Caco-2 (cell line): ENCODE measurements around the gene ERC2. TPM values are rescaled to one million over a fixed set of nuclear protein-coding genes. Genes with fewer than 3 reads are reported as not detected.

Experiments used
- BruUV-seq: library from RNA; stranded (reverse); fragments of 400-500 nt; replicated peaks from 2 replicates; lab custom pipeline; 2021; lab: Mats Ljungman, UMichigan
- CTCF ChIA-PET: fragments of 300-600 bp; sonication (Branson Sonifier 250); formaldehyde crosslinking; loops from one replicate; lab custom pipeline; 2022; ENCODE audit warnings: antibody characterized with exemption; lab: Charles Lee
- POLR2A ChIA-PET: fragments of 300-600 bp; sonication (Branson Sonifier 250); formaldehyde crosslinking; loops from one replicate; lab custom pipeline; 2022; ENCODE audit warnings: antibody characterized with exemption; lab: Charles Lee
- DNase-seq, 2 experiments: peaks; one replicate each; pipeline versions ENCODE4 v3.0.0 to v3.0.0-alpha.2; 2020 to 2022
- H3K27me3 ChIP-seq: replicated peaks from 2 replicates; pipeline ENCODE4 v1.6.0; 2011; ENCODE audit warnings: low read length; ENCODE audit not compliant: control insufficient read depth, insufficient read depth
- H3K36me3 ChIP-seq: 2 replicates; pipeline ENCODE4 v1.5.1; 2011; ENCODE audit warnings: low read length; ENCODE audit not compliant: control insufficient read depth, insufficient read depth
- H3K4me1 ChIP-seq: fragments of 250-450 bp; sonication (Bioruptor Pico); 2 replicates; pipeline ENCODE4 v1.5.1; 2020; ENCODE audit warnings: mild to moderate bottlenecking
- H3K4me3 ChIP-seq: 2 replicates; pipeline ENCODE4 v1.5.1; 2011; ENCODE audit warnings: low read depth, mild to moderate bottlenecking, control low read depth, low read length
- H3K9me3 ChIP-seq: fragments of 250-450 bp; sonication (Bioruptor Pico); 2 replicates; pipeline ENCODE4 v1.5.1; 2020; ENCODE audit warnings: mild to moderate bottlenecking, moderate library complexity
- H3K27ac Mint-ChIP-seq: one replicate; pipeline ENCODE4 v1.8.0; 2022; ENCODE audit warnings: mixed read lengths; ENCODE audit not compliant: unreplicated experiment
- H3K27me3 Mint-ChIP-seq: one replicate; pipeline ENCODE4 v1.8.0; 2022; ENCODE audit warnings: mixed read lengths; ENCODE audit not compliant: insufficient read depth, unreplicated experiment
- H3K36me3 Mint-ChIP-seq: one replicate; pipeline ENCODE4 v1.8.0; 2022; ENCODE audit warnings: mild to moderate bottlenecking, mixed read lengths; ENCODE audit not compliant: insufficient read depth, unreplicated experiment
- H3K4me1 Mint-ChIP-seq: one replicate; pipeline ENCODE4 v1.8.0; 2022; ENCODE audit warnings: low read depth, mixed read lengths; ENCODE audit not compliant: unreplicated experiment
- H3K4me3 Mint-ChIP-seq: one replicate; pipeline ENCODE4 v1.8.0; 2022; ENCODE audit warnings: mild to moderate bottlenecking, moderate library complexity, mixed read lengths; ENCODE audit not compliant: unreplicated experiment
- H3K9me3 Mint-ChIP-seq: one replicate; pipeline ENCODE4 v1.8.0; 2022; ENCODE audit warnings: mixed read lengths; ENCODE audit not compliant: unreplicated experiment
- intact Hi-C: fragments of 100-400 bp; cut with micrococcal nuclease; formaldehyde crosslinking; loops from one replicate; pipeline ENCODE4 v1.10.0; 2022; ENCODE audit not compliant: unreplicated experiment
- total RNA-seq: library from RNA; stranded (reverse); gene quantifications from 2 replicates; pipeline ENCODE4 v1.2.3, GENCODE V29; 2022
- TF ChIP-seq, protein P1 (sequence below), 2 experiments: fragments of 200-600 bp in 1 of 2; IDR thresholded peaks; 1 replicate in 1 of 2; 2 replicates in 1 of 2; pipeline versions ENCODE4 v1.5.1 to v1.8.0; 2011 to 2022; ENCODE audit warnings: antibody characterized with exemption in 1 of 2, control low read depth in 1 of 2, inconsistent platforms in 1 of 2, low read depth in 1 of 2, low read length in 1 of 2, mild to moderate bottlenecking in 1 of 2, moderate library complexity in 1 of 2; ENCODE audit not compliant: insufficient read depth in 1 of 2, severe bottlenecking in 1 of 2, unreplicated experiment in 1 of 2

Gene ERC2
- total RNA-seq, 1 experiment from 2014 or later, result 0.54 TPM

DNA sequence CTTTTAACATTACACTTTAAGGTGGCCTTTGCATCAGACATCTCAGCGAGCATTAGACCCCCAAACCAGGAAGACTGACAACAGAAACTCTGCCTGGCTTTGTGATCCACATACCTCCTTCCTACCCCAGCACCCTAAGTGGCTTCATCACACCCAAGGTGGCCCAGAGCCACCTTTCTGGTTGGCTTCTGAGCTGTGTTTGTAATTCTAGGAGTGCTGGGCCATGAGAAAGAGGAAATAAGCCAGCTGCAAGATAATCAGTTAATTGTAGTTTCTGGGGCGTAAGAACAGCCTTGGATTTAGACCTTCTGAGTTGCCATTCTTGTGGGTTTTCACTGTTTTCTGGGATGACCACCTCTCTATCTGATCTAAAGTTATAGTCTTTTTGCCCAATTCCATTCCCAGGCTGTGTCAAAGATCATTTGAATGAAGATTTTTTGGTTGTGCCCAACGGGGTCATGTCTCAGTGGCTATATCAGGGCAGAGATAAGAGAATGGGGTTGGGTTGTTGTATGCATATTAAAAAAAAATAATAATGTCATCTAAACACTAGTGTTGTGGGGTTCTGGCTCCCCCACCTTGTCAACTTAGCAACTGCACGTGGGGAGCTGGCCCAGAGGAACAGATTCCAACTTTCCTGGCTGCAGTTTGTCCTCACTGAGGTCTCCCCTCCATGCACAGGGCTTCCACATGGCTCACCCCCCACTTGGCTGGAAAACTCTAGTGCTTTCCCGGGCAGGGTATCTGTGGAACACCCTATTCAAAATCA, 746.4 kb downstream of the ERC2 start:
- intact Hi-C loops, result loop anchor here (1.0 to 5.0 kb wide), 3 partner anchors 215 to 870 kb away; no protein-coding TSS in a partner anchor
- Mint-ChIP-seq H3K4me1 (no peaks in the 10 kb centered on the region), H3K9me3 (no peaks in the 10 kb centered on the region), H3K4me3 (no peak overlapping the region), H3K36me3 (no peaks in the 10 kb centered on the region), H3K27ac (no peak overlapping the region), H3K27me3 (peaks cover 9% of the 10 kb centered on the region)
- Histone ChIP-seq H3K9me3 (no peaks in the 10 kb centered on the region), H3K27me3 (0 out of 2 replicates have a peak, but pooled peaks cover 1% of the 10 kb centered on the region), H3K4me1 (no peaks in the 10 kb centered on the region), H3K36me3 (no peaks in the 10 kb centered on the region), H3K4me3 (no peak overlapping the region)
- ChIA-PET CTCF (interaction anchor here (0.6 to 1.4 kb wide), 4 partner anchors 219 to 831 kb away, joined by 3 to 8 read pairs (median 4); partner anchors contain the start of gene WNT5A), POLR2A (no interaction called here)
- TF ChIP-seq, protein P1, sequence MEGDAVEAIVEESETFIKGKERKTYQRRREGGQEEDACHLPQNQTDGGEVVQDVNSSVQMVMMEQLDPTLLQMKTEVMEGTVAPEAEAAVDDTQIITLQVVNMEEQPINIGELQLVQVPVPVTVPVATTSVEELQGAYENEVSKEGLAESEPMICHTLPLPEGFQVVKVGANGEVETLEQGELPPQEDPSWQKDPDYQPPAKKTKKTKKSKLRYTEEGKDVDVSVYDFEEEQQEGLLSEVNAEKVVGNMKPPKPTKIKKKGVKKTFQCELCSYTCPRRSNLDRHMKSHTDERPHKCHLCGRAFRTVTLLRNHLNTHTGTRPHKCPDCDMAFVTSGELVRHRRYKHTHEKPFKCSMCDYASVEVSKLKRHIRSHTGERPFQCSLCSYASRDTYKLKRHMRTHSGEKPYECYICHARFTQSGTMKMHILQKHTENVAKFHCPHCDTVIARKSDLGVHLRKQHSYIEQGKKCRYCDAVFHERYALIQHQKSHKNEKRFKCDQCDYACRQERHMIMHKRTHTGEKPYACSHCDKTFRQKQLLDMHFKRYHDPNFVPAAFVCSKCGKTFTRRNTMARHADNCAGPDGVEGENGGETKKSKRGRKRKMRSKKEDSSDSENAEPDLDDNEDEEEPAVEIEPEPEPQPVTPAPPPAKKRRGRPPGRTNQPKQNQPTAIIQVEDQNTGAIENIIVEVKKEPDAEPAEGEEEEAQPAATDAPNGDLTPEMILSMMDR (IDR thresholded peaks at IDR 0.05; ENCODE audit: insufficient read depth in 1 of 2, low read depth in 1 of 2, low read length in 1 of 2, severe bottlenecking in 1 of 2, unreplicated experiment in 1 of 2), result peak; percentile 51 to 64
- DNase-seq, result peak in 1 of 2 experiments; percentile 31
- BruUV-seq, result no TSS peak

DNA sequence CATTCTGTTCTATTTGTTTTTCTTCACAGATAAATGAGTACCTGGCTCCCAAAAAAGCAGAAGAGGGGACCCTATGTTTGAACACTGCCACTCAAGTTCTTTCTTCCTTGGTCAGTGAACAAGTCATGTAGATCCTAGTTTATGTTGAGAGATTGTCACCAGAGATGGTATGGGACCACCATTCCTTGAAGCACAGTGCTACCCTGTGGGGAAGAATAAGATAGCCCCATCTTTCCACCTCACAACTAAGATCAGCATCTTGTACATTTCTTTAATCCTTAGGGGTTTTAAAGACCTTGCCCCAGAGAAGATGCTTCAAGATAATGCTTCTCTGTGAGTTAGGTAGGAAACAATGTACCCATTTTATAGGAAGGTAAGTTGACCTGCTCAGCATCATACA, 747.7 kb downstream of the ERC2 start:
- POLR2A ChIA-PET, result no interaction called here
- no peak overlapping the region for H3K4me3 Mint-ChIP-seq
- Histone ChIP-seq H3K36me3 (no peaks in the 10 kb centered on the region), H3K4me3 (no peak overlapping the region), H3K9me3 (no peaks in the 10 kb centered on the region), H3K4me1 (no peaks in the 10 kb centered on the region), H3K27me3 (0 out of 2 replicates have a peak, but pooled peaks cover 1% of the 10 kb centered on the region)
- CTCF ChIA-PET, result no interaction called here
- DNase-seq, result no peak
- H3K36me3 Mint-ChIP-seq, result no peaks in the 10 kb centered on the region
- H3K27ac Mint-ChIP-seq, result no peak overlapping the region
- H3K27me3 Mint-ChIP-seq, result peaks cover 9% of the 10 kb centered on the region
- TF ChIP-seq, protein P1 (IDR thresholded peaks at IDR 0.05; ENCODE audit: insufficient read depth in 1 of 2, low read depth in 1 of 2, low read length in 1 of 2, severe bottlenecking in 1 of 2, unreplicated experiment in 1 of 2), result no peak
- intact Hi-C loops, result loop anchor here (5.0 kb wide), 2 partner anchors 213 to 868 kb away; no protein-coding TSS in a partner anchor
- H3K9me3 Mint-ChIP-seq, result no peaks in the 10 kb centered on the region
- no peaks in the 10 kb centered on the region for H3K4me1 Mint-ChIP-seq
- no TSS peak for BruUV-seq

DNA sequence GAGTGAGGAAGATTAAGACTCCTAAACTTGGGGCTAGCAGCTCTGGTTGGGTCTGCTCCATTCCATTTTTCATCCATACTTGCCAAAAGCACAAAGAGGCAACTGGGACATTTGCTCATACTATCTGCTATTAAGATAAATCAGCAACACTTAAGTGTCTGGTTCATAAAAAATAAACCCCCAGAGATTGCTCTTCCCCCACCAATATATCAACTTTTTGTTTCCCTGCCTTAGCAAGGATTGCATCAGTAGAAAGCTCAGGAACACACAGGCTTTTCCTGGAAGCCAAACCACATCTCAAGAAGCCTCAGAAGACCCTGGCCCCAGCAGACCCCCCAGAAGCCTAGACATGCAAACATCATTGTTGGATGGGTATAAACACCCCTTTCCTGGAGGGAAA, 748.8 kb downstream of the ERC2 start:
- no peaks in the 10 kb centered on the region for H3K36me3 Mint-ChIP-seq
- Histone ChIP-seq H3K27me3 (0 out of 2 replicates have a peak, but pooled peaks cover 1% of the 10 kb centered on the region), H3K4me3 (no peak overlapping the region), H3K4me1 (no peaks in the 10 kb centered on the region), H3K9me3 (no peaks in the 10 kb centered on the region), H3K36me3 (no peaks in the 10 kb centered on the region)
- intact Hi-C loops, result no loop called here
- no peak for DNase-seq
- H3K4me3 Mint-ChIP-seq, result no peak overlapping the region
- H3K9me3 Mint-ChIP-seq, result no peaks in the 10 kb centered on the region
- POLR2A ChIA-PET, result no interaction called here
- TF ChIP-seq, protein P1 (IDR thresholded peaks at IDR 0.05; ENCODE audit: insufficient read depth in 1 of 2, low read depth in 1 of 2, low read length in 1 of 2, severe bottlenecking in 1 of 2, unreplicated experiment in 1 of 2), result no peak
- H3K27me3 Mint-ChIP-seq, result peaks cover 4% of the 10 kb centered on the region
- no peak overlapping the region for H3K27ac Mint-ChIP-seq
- CTCF ChIA-PET, result no interaction called here
- no peaks in the 10 kb centered on the region for H3K4me1 Mint-ChIP-seq
- no TSS peak for BruUV-seq
